ENCODE data around the gene ZSCAN12. TPM values are rescaled to one million over a fixed set of nuclear protein-coding genes. Genes with fewer than 3 reads are reported as not detected.

Gene ZSCAN12
- total RNA-seq, 4 donors from 2014 or later, result 1.2 to 6.2 (median 3.5) TPM

- TF ChIP-seq POLR2AphosphoS5 (IDR thresholded peaks at IDR 0.05), result peak; percentile 36 to 46 (median 36)
- TF ChIP-seq POLR2A (IDR thresholded peaks at IDR 0.05), result peak; percentile 62
- no peak for TF ChIP-seq CTCF (IDR thresholded peaks at IDR 0.05)
- TF ChIP-seq EP300 (IDR thresholded peaks at IDR 0.05; ENCODE audit: low read depth), result no peak
- Histone ChIP-seq H3K27ac (peak within 1 kb of the TSS; percentile 83 to 89 (median 84)), H3K9me3 (no peaks in the 10 kb centered on the region), H3K27me3 (peaks cover 4% of the 10 kb centered on the region), H3K36me3 (no peaks in the 10 kb centered on the region), H3K4me1 (peaks cover 13 to 26% (median 19%) of the 10 kb centered on the region in 4 donors), H3K4me3 (peak within 1 kb of the TSS; percentile 66 to 93 (median 76))
- 1 to 3% methylated on average over 7 to 28 of the region's 30 CpGs for WGBS, 2 donors (ENCODE audit: low coverage in 1 of 2)
- intact Hi-C loops (cut with DNase I; ENCODE audit: low total_unique reads), result loop anchor here (10.0 kb wide), 1 partner anchor 215 kb away; no protein-coding TSS in a partner anchor
- in situ Hi-C loops (cut with MboI; ENCODE audit: low pct_ligation_motif_present in 1 of 4, low pct_unique_long_range_greater_than_20kb in 1 of 4, low sequenced_read_pairs in 3 of 4), result loop anchor here (5.0 to 25.0 kb wide), 7 partner anchors 88 to 1188 kb away; partner anchors contain the start of genes ZKSCAN8 (in 2 of the 4), NKAPL (in 1 of the 4), OR2B2 (in 1 of the 4) and ZKSCAN4 (in 1 of the 4)
- DNase-seq, result peak; percentile 91
Measured at GRCh38 chr6:28349892-28350737, 49.4 kb downstream of the ZSCAN12 start, which contains the start of gene ZKSCAN3. ZKSCAN3 (plus strand) TSS chr6:28349947; CDS start chr6:28359587, 9,640 bp downstream.

- no peak for DNase-seq
- in situ Hi-C loops (cut with MboI; ENCODE audit: low pct_ligation_motif_present in 1 of 4, low pct_unique_long_range_greater_than_20kb in 1 of 4, low sequenced_read_pairs in 3 of 4), result loop anchor here in 1 of 4 donors (25.0 kb wide), 1 partner anchor 1187 kb away; no protein-coding TSS in a partner anchor
- WGBS, 2 donors (ENCODE audit: low coverage in 1 of 2), result 1% methylated on average over 9 of the region's 9 CpGs
Measured at GRCh38 chr6:28349344-28349891, 50.1 kb downstream of the ZSCAN12 start.

GRCh38 chr6:28347119-28347518 lies 52.4 kb downstream of the ZSCAN12 start:
- Histone ChIP-seq H3K27me3 (peaks cover 4% of the 10 kb centered on the region), H3K4me1 (peaks cover 5 to 20% (median 17%) of the 10 kb centered on the region in 4 donors), H3K9me3 (no peaks in the 10 kb centered on the region), H3K36me3 (no peaks in the 10 kb centered on the region), H3K4me3 (no peak overlapping the region), H3K27ac (no peak overlapping the region)
- intact Hi-C loops (cut with DNase I; ENCODE audit: low total_unique reads), result no loop called here
- in situ Hi-C loops (cut with MboI; ENCODE audit: low pct_ligation_motif_present in 1 of 4, low pct_unique_long_range_greater_than_20kb in 1 of 4, low sequenced_read_pairs in 3 of 4), result loop anchor here in 1 of 4 donors (25.0 kb wide), 1 partner anchor 1185 kb away; no protein-coding TSS in a partner anchor
- TF ChIP-seq EP300 (IDR thresholded peaks at IDR 0.05; ENCODE audit: low read depth) (no peak), CTCF (IDR thresholded peaks at IDR 0.05) (no peak), POLR2AphosphoS5 (IDR thresholded peaks at IDR 0.05) (no peak), POLR2A (IDR thresholded peaks at IDR 0.05) (no peak)
- no peak for DNase-seq
- 23 to 28% methylated on average over 2 of the region's 2 CpGs for WGBS, 2 donors (ENCODE audit: low coverage in 1 of 2)

More at GRCh38 chr6:28349344-28349891, 50.1 kb downstream of the ZSCAN12 start:
- no peaks in the 10 kb centered on the region for H3K9me3 ChIP-seq
- H3K27ac ChIP-seq, result peak overlapping the region; percentile 83 to 89 (median 84)
- no peaks in the 10 kb centered on the region for H3K36me3 ChIP-seq
- H3K4me1 ChIP-seq, result peaks cover 6 to 20% (median 17%) of the 10 kb centered on the region in 4 donors
- peaks cover 4% of the 10 kb centered on the region for H3K27me3 ChIP-seq
- intact Hi-C loops (cut with DNase I; ENCODE audit: low total_unique reads), result no loop called here
- TF ChIP-seq EP300 (IDR thresholded peaks at IDR 0.05; ENCODE audit: low read depth) (no peak), CTCF (IDR thresholded peaks at IDR 0.05) (no peak), POLR2AphosphoS5 (IDR thresholded peaks at IDR 0.05) (no peak), POLR2A (IDR thresholded peaks at IDR 0.05) (no peak)
- peak overlapping the region; percentile 66 to 93 (median 76) for H3K4me3 ChIP-seq

- WGBS, 2 donors (ENCODE audit: low coverage in 1 of 2), result 95 to 100% methylated on average over 1 of the region's 1 CpG
- intact Hi-C loops (cut with DNase I; ENCODE audit: low total_unique reads) (no loop called here), in situ Hi-C loops (cut with MboI; ENCODE audit: low pct_ligation_motif_present in 1 of 4, low pct_unique_long_range_greater_than_20kb in 1 of 4, low sequenced_read_pairs in 3 of 4) (loop anchor here in 1 of 4 donors (25.0 kb wide), 1 partner anchor 1183 kb away; no protein-coding TSS in a partner anchor)
- no peak for DNase-seq
- no peaks in the 10 kb centered on the region for H3K9me3 ChIP-seq
- TF ChIP-seq CTCF (IDR thresholded peaks at IDR 0.05) (no peak), POLR2AphosphoS5 (IDR thresholded peaks at IDR 0.05) (no peak), EP300 (IDR thresholded peaks at IDR 0.05; ENCODE audit: low read depth) (no peak), POLR2A (IDR thresholded peaks at IDR 0.05) (no peak)
- peaks cover 0 to 5% (median 3%) of the 10 kb centered on the region in 4 donors for H3K4me1 ChIP-seq
- no peak overlapping the region for H3K4me3 ChIP-seq
- no peak overlapping the region for H3K27ac ChIP-seq
- H3K27me3 ChIP-seq, result peaks cover 4% of the 10 kb centered on the region
- H3K36me3 ChIP-seq, result no peaks in the 10 kb centered on the region
Measured at GRCh38 chr6:28345201-28345600, 54.3 kb downstream of the ZSCAN12 start.
